HL-60 (cell line): ENCODE data around the gene AAK1.

Experiments
- GABPA ChIP-seq: IDR thresholded peaks from 2 replicates; pipeline ENCODE4 v1.6.1; 2012; ENCODE audit warnings: low read depth
- POLR2AphosphoS5 ChIP-seq: IDR thresholded peaks from 2 replicates; pipeline ENCODE4 v1.6.1; 2012; ENCODE audit warnings: low read depth
- SPI1 ChIP-seq: IDR thresholded peaks from 2 replicates; pipeline ENCODE4 v1.6.1; 2012; ENCODE audit warnings: low read depth, mild to moderate bottlenecking, borderline replicate concordance
- TF ChIP-seq, protein P1 (sequence below): IDR thresholded peaks from one replicate; pipeline ENCODE4 v1.5.1; 2011; ENCODE audit warnings: low read length, control low read depth, inconsistent platforms; ENCODE audit not compliant: insufficient read depth
- TF ChIP-seq, protein P2 (sequence below): IDR thresholded peaks from 2 replicates; pipeline ENCODE4 v1.6.1; 2012; ENCODE audit warnings: low read depth; ENCODE audit not compliant: insufficient replicate concordance

DNA sequence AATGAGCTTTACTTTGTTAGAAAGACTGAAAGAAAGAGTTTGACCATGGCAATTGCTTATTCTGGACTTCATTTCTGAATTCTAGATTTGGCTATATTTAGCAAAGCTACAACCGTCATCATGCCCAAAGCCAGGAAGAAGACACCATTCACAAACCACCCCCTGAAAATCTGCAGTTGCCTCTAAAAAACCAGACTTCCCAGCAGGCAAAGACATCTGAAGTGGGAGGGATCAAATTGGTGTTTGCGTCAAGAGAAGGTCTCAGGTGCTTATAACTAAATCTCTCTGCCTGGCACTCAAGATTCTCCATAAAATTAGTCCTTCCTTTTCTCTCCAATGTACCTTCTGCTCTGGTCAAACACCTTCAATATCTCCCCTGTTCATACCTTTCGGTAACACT lies 5.6 kb downstream of the AAK1 start:
- TF ChIP-seq, protein P1, sequence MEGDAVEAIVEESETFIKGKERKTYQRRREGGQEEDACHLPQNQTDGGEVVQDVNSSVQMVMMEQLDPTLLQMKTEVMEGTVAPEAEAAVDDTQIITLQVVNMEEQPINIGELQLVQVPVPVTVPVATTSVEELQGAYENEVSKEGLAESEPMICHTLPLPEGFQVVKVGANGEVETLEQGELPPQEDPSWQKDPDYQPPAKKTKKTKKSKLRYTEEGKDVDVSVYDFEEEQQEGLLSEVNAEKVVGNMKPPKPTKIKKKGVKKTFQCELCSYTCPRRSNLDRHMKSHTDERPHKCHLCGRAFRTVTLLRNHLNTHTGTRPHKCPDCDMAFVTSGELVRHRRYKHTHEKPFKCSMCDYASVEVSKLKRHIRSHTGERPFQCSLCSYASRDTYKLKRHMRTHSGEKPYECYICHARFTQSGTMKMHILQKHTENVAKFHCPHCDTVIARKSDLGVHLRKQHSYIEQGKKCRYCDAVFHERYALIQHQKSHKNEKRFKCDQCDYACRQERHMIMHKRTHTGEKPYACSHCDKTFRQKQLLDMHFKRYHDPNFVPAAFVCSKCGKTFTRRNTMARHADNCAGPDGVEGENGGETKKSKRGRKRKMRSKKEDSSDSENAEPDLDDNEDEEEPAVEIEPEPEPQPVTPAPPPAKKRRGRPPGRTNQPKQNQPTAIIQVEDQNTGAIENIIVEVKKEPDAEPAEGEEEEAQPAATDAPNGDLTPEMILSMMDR, result no peak
- no peak for TF ChIP-seq POLR2AphosphoS5
- TF ChIP-seq GABPA, result no peak
- TF ChIP-seq, protein P2, sequence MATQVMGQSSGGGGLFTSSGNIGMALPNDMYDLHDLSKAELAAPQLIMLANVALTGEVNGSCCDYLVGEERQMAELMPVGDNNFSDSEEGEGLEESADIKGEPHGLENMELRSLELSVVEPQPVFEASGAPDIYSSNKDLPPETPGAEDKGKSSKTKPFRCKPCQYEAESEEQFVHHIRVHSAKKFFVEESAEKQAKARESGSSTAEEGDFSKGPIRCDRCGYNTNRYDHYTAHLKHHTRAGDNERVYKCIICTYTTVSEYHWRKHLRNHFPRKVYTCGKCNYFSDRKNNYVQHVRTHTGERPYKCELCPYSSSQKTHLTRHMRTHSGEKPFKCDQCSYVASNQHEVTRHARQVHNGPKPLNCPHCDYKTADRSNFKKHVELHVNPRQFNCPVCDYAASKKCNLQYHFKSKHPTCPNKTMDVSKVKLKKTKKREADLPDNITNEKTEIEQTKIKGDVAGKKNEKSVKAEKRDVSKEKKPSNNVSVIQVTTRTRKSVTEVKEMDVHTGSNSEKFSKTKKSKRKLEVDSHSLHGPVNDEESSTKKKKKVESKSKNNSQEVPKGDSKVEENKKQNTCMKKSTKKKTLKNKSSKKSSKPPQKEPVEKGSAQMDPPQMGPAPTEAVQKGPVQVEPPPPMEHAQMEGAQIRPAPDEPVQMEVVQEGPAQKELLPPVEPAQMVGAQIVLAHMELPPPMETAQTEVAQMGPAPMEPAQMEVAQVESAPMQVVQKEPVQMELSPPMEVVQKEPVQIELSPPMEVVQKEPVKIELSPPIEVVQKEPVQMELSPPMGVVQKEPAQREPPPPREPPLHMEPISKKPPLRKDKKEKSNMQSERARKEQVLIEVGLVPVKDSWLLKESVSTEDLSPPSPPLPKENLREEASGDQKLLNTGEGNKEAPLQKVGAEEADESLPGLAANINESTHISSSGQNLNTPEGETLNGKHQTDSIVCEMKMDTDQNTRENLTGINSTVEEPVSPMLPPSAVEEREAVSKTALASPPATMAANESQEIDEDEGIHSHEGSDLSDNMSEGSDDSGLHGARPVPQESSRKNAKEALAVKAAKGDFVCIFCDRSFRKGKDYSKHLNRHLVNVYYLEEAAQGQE, result no peak
- no peak for TF ChIP-seq SPI1
